Heart left ventricle (tissue), 16 donors: ENCODE results near the gene COL26A1. TPM values are rescaled to one million over a fixed set of nuclear protein-coding genes. Genes with fewer than 3 reads are reported as not detected.

Source experiments
- ATAC-seq, 4 donors: fragments of 200-7000 bp; cut with Tn5 transposase; one replicate each; pipeline ENCODE4 v1.9.1; 2020 to 2022; ENCODE audit warnings: moderate library complexity in 4 of 4, mild to moderate bottlenecking in 3 of 4, moderate number of reproducible peaks in 1 of 4
- DNase-seq, 5 donors: peaks; one replicate each; pipeline ENCODE4 v3.0.0-alpha.2; 2020
- H3K27ac ChIP-seq, 12 donors: fragments of 200-600 bp; sonication (generic) in 4 of 12; one replicate each; pipeline versions ENCODE4 v1.5.0 to v1.8.0; 2016 to 2022; ENCODE audit warnings: mild to moderate bottlenecking in 2 of 12
- H3K27me3 ChIP-seq, 9 donors: fragments of 200-600 bp; sonication (generic) in 2 of 9; one replicate each; pipeline versions ENCODE4 v1.5.1 to v1.8.0; 2016 to 2022; ENCODE audit warnings: mild to moderate bottlenecking in 3 of 9
- H3K36me3 ChIP-seq, 9 donors: fragments of 200-600 bp; sonication (generic) in 2 of 9; one replicate each; pipeline versions ENCODE4 v1.5.0 to v1.8.0; 2018 to 2022; ENCODE audit warnings: mild to moderate bottlenecking in 2 of 9
- H3K4me1 ChIP-seq, 12 donors: fragments of 200-600 bp; sonication (generic) in 4 of 12; one replicate each; pipeline versions ENCODE4 v1.5.0 to v1.8.0; 2016 to 2022; ENCODE audit warnings: mild to moderate bottlenecking in 3 of 12
- H3K4me3 ChIP-seq, 12 donors: fragments of 200-600 bp; sonication (generic) in 4 of 12; one replicate each; pipeline versions ENCODE4 v1.5.0 to v1.8.0; 2017 to 2022; ENCODE audit warnings: mild to moderate bottlenecking in 9 of 12, moderate library complexity in 4 of 12
- H3K9me3 ChIP-seq, 12 donors: fragments of 200-600 bp; sonication (generic) in 4 of 12; one replicate each; pipeline versions ENCODE4 v1.5.0 to v1.8.0; 2016 to 2022; ENCODE audit warnings: mild to moderate bottlenecking in 1 of 12
- POLR2A ChIP-seq, 2 donors: fragments of 450-650 bp; IDR thresholded peaks; one replicate each; pipeline ENCODE4 v1.6.1; 2017; ENCODE audit warnings: antibody characterized with exemption in 2 of 2, mild to moderate bottlenecking in 2 of 2, moderate library complexity in 2 of 2
- WGBS, 4 donors: extraction: QIAGEN DNeasy Blood & Tissue Kit in 2 of 4; methylation state at CpG; one replicate each; pipeline versions ENCODE4 v1.1.5 to v1.1.7; 2013 to 2018; 5-methylcytosine and 5-hydroxymethylcytosine counted together
- intact Hi-C, 10 donors: fragments of 100-400 bp; cut with DNase I; formaldehyde crosslinking; loops; one replicate each; pipeline versions ENCODE4 v1.11.1 to v1.14.2; 2022
- polyA plus RNA-seq, 2 donors: library from polyadenylated mRNA; stranded (reverse); fragments of 200-250 nt; gene quantifications; one replicate each; pipeline ENCODE4 v1.2.3, GENCODE V29; 2013
- total RNA-seq, 9 donors: library from RNA; depleted of rRNA in 2 of 9; stranded (reverse); fragments of >200 nt in 2 of 9; fragmentation: NEBNext Ultra II Directional in 3 of 9; extraction: Animal tissue kit (Norgen Biotek cat#: 25700) in 3 of 9; gene quantifications; one replicate each; pipeline versions ENCODE4 v1.1.0 to v1.2.4, GENCODE V29; 2016 to 2023
- TF ChIP-seq, protein P1 (sequence below), 12 donors: fragments of 200-600 bp; sonication (generic) in 4 of 12; IDR thresholded peaks; one replicate each; pipeline versions ENCODE4 v1.5.0 to v1.8.0; 2018 to 2022; ENCODE audit warnings: antibody characterized with exemption in 12 of 12, mild to moderate bottlenecking in 5 of 12
- donor health status: ischemic (EF 13 %, LVEDD 7.1; RV severe dilation, severe dysfunction).
- donor health status: healthy with polysubstance abuse.
- donor health status: DM: no; HTN: yes; CAD: no.
- donor health status: DM: no; HTN: no; CAD: no.
- donor health status: ischemic (EF 25% LVEDD 6.9; RV normal size, moderate dysfunction).
- donor health status: ischemic (EF 25% LVEDD 5.7; RV mildly dilated, moderate dysfunction).
- donor health status: healthy.
- donor health status: DM: yes; HTN: yes; CAD: no.
- donor health status: ischemic (EF 35%, LVEDD 5.7; RV mildly dilated, moderate dysfunction).
- donor health status: nonischemic (EF 11% LVEDD 7.7; RV severe dilation, severe dysfunction).
- donor health status: DM: yes; HTN: yes; CAD: no.
- donor health status: PGD.
- donor health status: ischemic (EF 29% LVEDD 5.4; RV normal size, mild dysfunction).
- donor health status: nonischemic (EF 23%, LVEDD 6.1; RV moderate dilation, normal function).

Gene COL26A1
- total and polyA plus RNA-seq, 11 donors = 0.08 to 2.1 TPM; not detected in 9

DNA sequence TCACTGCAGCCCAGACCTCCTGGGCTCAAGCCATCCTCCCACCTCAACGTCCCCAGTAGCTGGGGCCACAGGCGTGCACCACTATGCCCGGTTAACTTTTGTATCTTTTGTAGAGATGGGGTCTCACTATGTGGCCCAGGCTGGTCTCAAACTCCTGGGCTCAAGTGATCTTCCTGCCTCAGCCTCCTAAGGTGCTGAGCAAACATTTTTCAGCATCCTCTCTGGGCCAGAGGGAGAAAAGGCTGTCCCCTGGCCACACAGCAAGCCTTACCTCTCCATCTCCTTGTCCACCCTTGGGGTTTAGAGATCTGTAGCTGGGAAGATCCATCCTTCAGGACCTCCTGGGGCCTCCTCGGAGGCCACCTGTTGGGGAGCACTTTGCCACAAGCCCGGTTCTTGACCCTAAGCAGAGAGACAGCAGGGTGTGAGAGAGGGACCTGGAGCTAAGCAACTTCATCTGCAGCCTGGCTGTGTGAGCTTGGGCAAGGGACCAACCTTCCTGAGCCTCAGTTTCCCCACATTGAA is 180.6 kb downstream of the COL26A1 start:
- Histone ChIP-seq H3K27me3 (peaks cover 0 to 5% (median 0%) of the 10 kb centered on the region in 9 donors), H3K4me3 (no peak overlapping the region), H3K27ac (no peak overlapping the region), H3K9me3 (no peaks in the 10 kb centered on the region), H3K4me1 (peaks cover 0 to 9% (median 0%) of the 10 kb centered on the region in 12 donors), H3K36me3 (no peaks in the 10 kb centered on the region)
- DNase-seq (peak in 1 of 5 donors; percentile 0), ATAC-seq (no peak)
- intact Hi-C loops = loop anchor here in 8 of 10 donors (1.0 to 10.0 kb wide), 6 partner anchors 141 to 844 kb away; partner anchors contain the start of gene CUX1 (in 1 of the 8)
- 51 to 59% (median 54%) methylated on average over 5 of the region's 5 CpGs for WGBS, 4 donors
- TF ChIP-seq, protein P1, sequence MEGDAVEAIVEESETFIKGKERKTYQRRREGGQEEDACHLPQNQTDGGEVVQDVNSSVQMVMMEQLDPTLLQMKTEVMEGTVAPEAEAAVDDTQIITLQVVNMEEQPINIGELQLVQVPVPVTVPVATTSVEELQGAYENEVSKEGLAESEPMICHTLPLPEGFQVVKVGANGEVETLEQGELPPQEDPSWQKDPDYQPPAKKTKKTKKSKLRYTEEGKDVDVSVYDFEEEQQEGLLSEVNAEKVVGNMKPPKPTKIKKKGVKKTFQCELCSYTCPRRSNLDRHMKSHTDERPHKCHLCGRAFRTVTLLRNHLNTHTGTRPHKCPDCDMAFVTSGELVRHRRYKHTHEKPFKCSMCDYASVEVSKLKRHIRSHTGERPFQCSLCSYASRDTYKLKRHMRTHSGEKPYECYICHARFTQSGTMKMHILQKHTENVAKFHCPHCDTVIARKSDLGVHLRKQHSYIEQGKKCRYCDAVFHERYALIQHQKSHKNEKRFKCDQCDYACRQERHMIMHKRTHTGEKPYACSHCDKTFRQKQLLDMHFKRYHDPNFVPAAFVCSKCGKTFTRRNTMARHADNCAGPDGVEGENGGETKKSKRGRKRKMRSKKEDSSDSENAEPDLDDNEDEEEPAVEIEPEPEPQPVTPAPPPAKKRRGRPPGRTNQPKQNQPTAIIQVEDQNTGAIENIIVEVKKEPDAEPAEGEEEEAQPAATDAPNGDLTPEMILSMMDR (IDR thresholded peaks at IDR 0.05) = no peak
- TF ChIP-seq POLR2A (IDR thresholded peaks at IDR 0.05) = no peak

DNA sequence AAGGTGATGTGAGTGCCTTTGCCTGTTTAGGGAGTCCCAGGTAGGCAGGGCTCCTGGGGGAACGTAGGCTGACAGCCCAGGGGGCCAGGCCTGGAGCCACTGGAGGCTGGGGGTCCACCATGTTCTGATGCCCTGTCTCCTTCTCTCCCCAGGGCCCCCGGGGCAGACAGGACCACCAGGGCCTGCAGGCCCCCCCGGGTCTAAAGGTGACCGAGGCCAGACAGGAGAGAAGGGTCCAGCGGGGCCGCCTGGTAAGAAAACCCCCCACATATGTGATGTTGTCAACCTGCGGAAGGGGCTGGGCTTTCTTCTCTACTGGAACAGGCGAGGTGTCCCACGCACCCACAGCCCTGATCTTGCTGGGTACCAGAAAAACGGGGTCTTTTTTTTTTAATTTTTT is 181.2 kb downstream of the COL26A1 start:
- WGBS, 4 donors = 87 to 91% (median 91%) methylated on average over 10 of the region's 10 CpGs
- intact Hi-C loops = loop anchor here in 9 of 10 donors (1.0 to 10.0 kb wide), 6 partner anchors 141 to 843 kb away; partner anchors contain the start of gene CUX1 (in 1 of the 9)
- no peak overlapping the region for H3K27ac ChIP-seq
- no peak for TF ChIP-seq POLR2A (IDR thresholded peaks at IDR 0.05)
- TF ChIP-seq, protein P1 (IDR thresholded peaks at IDR 0.05) = no peak
- DNase-seq = peak in 1 of 5 donors; percentile 28
- no peaks in the 10 kb centered on the region for H3K9me3 ChIP-seq
- H3K4me1 ChIP-seq = peaks cover 0 to 5% (median 0%) of the 10 kb centered on the region in 12 donors
- H3K36me3 ChIP-seq = no peaks in the 10 kb centered on the region
- no peak for ATAC-seq
- peaks cover 0 to 5% (median 0%) of the 10 kb centered on the region in 9 donors for H3K27me3 ChIP-seq
- H3K4me3 ChIP-seq = no peak overlapping the region

DNA sequence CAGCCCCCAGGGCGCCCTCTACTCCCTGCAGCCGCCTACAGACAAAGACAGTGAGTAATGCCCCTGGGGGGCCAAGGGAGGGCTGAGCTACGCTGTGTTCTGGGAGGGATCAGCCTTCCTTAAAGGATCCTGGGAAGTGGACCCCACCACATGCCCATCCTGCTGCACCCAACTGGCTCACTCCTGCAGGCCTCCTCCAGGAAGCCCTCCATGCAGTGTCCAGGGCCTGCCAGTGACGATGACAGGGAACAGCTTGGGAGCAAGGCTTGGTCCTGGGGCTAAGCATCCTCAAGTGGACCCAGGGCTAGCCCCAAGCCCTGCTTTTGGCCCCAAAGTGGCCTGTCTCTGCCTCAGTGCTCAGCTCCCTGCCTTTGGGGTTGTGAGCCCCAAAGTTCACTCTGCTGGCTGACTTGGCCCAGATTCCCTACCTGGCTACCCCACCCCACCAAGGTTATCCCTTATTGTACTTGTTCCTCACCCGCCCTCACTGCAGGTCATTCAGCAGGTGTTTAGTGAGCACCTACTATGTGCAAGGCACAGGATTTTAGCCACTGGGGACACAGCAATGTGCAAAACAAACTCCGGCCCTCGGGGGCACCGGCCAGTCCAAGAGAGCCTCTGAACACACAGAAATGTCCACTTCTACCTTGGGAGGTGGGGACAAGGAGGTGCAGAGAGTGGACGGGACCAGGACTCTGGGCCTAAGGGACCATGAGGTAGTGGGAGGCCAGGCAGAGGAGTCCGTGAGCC is 182.9 kb downstream of the COL26A1 start:
- no peak for ATAC-seq
- H3K9me3 ChIP-seq = no peaks in the 10 kb centered on the region
- peaks cover 0 to 5% (median 0%) of the 10 kb centered on the region in 9 donors for H3K27me3 ChIP-seq
- no peak for TF ChIP-seq POLR2A (IDR thresholded peaks at IDR 0.05)
- TF ChIP-seq, protein P1 (IDR thresholded peaks at IDR 0.05) = no peak
- H3K27ac ChIP-seq = no peak overlapping the region
- DNase-seq = peak in 2 of 5 donors; percentile 11 to 46
- WGBS, 4 donors = 88 to 93% (median 90%) methylated on average over 8 to 10 of the region's 10 CpGs
- intact Hi-C loops = loop anchor here in 4 of 10 donors (2.0 to 10.0 kb wide), 6 partner anchors 139 to 847 kb away; partner anchors contain the start of gene CUX1 (in 1 of the 4)
- no peak overlapping the region for H3K4me3 ChIP-seq
- peaks cover 0 to 4% (median 0%) of the 10 kb centered on the region in 12 donors for H3K4me1 ChIP-seq
- no peaks in the 10 kb centered on the region for H3K36me3 ChIP-seq
